SK-N-SH treated with all-trans-retinoic acid at 6 μM for 48 hours (cell line): ENCODE results near the gene OSGEP.

Source experiments
- ZFP30 ChIP-seq: fragments of 450-650 bp; formaldehyde crosslinking; IDR thresholded peaks from 2 replicates; pipeline ENCODE4 v1.5.0; 2022; ENCODE audit warnings: mild to moderate bottlenecking, moderate library complexity
- ZNF565 ChIP-seq: fragments of 450-650 bp; formaldehyde crosslinking; conservative IDR thresholded peaks from 2 replicates; pipeline ENCODE4 v1.5.0; 2020; ENCODE audit warnings: low read depth, mild to moderate bottlenecking, moderate library complexity
- ZNF8 ChIP-seq: fragments of 450-650 bp; formaldehyde crosslinking; IDR thresholded peaks from 2 replicates; pipeline ENCODE4 v1.5.0; 2020; ENCODE audit warnings: mild to moderate bottlenecking, moderate library complexity
- TF ChIP-seq, protein P1 (sequence below): fragments of 250-450 bp; sonication (Bioruptor Pico); IDR thresholded peaks from 2 replicates; pipeline ENCODE4 v1.8.0; 2021; ENCODE audit warnings: low read depth, mild to moderate bottlenecking, moderate library complexity, borderline replicate concordance

DNA sequence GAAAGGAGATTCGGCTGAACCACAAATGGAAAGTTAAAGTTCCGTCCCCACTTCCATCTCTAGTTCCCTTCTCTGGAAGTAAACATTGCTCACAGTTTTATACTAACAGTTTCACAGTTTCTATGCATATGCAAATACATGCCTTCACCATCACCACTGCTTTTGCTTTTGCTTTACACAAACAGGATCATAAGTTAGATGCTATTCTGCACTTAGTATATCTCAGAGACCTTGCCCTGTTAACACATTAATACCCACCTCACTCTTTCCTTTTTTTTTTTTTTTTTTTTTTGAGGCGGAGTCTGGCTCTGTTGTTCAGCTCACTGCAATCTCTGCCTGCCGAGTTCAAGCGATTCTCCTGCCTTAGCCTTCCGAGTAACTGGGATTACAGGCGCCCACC, 42.2 kb downstream of the OSGEP start:
- TF ChIP-seq ZFP30 (CRISPR knock-in tag) (no peak), ZNF565 (CRISPR knock-in tag) (no peak), ZNF8 (CRISPR knock-in tag) (no peak)
- TF ChIP-seq, protein P1, sequence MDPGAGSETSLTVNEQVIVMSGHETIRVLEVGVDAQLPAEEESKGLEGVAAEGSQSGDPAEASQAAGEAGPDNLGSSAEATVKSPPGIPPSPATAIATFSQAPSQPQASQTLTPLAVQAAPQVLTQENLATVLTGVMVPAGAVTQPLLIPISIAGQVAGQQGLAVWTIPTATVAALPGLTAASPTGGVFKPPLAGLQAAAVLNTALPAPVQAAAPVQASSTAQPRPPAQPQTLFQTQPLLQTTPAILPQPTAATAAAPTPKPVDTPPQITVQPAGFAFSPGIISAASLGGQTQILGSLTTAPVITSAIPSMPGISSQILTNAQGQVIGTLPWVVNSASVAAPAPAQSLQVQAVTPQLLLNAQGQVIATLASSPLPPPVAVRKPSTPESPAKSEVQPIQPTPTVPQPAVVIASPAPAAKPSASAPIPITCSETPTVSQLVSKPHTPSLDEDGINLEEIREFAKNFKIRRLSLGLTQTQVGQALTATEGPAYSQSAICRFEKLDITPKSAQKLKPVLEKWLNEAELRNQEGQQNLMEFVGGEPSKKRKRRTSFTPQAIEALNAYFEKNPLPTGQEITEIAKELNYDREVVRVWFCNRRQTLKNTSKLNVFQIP (CRISPR knock-in tag), result no peak
